Esophagus muscularis mucosa (tissue), 4 donors: ENCODE data around the gene ZNF397.

Experiments
- CTCF ChIP-seq, 3 experiments: fragments of 200-600 bp in 2 of 3; fragments of 450-650 bp in 1 of 3; sonication (generic) in 2 of 3; IDR thresholded peaks; one replicate each; pipeline ENCODE4 v1.5.1; 2017 to 2019; ENCODE audit warnings: antibody characterized with exemption in 3 of 3, mild to moderate bottlenecking in 2 of 3, moderate library complexity in 1 of 3
- EP300 ChIP-seq: sonication (generic); formaldehyde crosslinking; IDR thresholded peaks from one replicate; pipeline ENCODE4 v1.6.1; 2017; ENCODE audit warnings: antibody characterized with exemption
- POLR2A ChIP-seq: fragments of 450-650 bp; IDR thresholded peaks from one replicate; pipeline ENCODE4 v1.6.1; 2017; ENCODE audit warnings: antibody characterized with exemption, moderate library complexity, mild to moderate bottlenecking, low read depth
- POLR2AphosphoS5 ChIP-seq, 2 donors: sonication (generic); formaldehyde crosslinking; IDR thresholded peaks; one replicate each; pipeline ENCODE4 v1.6.1; 2017; ENCODE audit warnings: antibody characterized with exemption in 2 of 2

- TF ChIP-seq CTCF (IDR thresholded peaks at IDR 0.05): no peak
- TF ChIP-seq EP300: no peak
- TF ChIP-seq POLR2AphosphoS5 (IDR thresholded peaks at IDR 0.05): no peak
- no peak for TF ChIP-seq POLR2A
Observed at GRCh38 chr18:35223797-35224196, 17.0 kb upstream of the ZNF397 start.
